Activated B cell treated with CpG ODN at 0.5 μM for 24 hours (primary cell): ENCODE data around the gene KIF3C. TPM values are rescaled to one million over a fixed set of nuclear protein-coding genes. Genes with fewer than 3 reads are reported as not detected.

Experiments used
- ATAC-seq: fragments of 200-7000 bp; cut with Tn5 transposase; one replicate; pipeline ENCODE4 v1.10.0; 2021; ENCODE audit warnings: low read depth, mild to moderate bottlenecking, moderate library complexity
- CTCF ChIA-PET: fragments of 350-600 bp; sonication (Branson Sonifier 250); formaldehyde crosslinking; loops from one replicate; lab custom pipeline; 2021; ENCODE audit warnings: antibody characterized with exemption; lab: Charles Lee
- POLR2A ChIA-PET: fragments of 350-600 bp; sonication (Branson Sonifier 250); formaldehyde crosslinking; loops from one replicate; lab custom pipeline; 2021; ENCODE audit warnings: antibody characterized with exemption; lab: Charles Lee
- DNase-seq: peaks from one replicate; pipeline ENCODE4 v3.0.0; 2022
- H3K27ac Mint-ChIP-seq: one replicate; pipeline ENCODE4 v1.8.0; 2020; ENCODE audit warnings: mixed read lengths
- H3K27me3 Mint-ChIP-seq: one replicate; pipeline ENCODE4 v1.8.0; 2021; ENCODE audit warnings: mixed read lengths
- H3K36me3 Mint-ChIP-seq: one replicate; pipeline ENCODE4 v1.8.0; 2021; ENCODE audit warnings: low read depth, mixed read lengths
- H3K4me1 Mint-ChIP-seq: one replicate; pipeline ENCODE4 v1.8.0; 2021; ENCODE audit warnings: mixed read lengths
- H3K4me3 Mint-ChIP-seq: one replicate; pipeline ENCODE4 v1.8.0; 2020; ENCODE audit warnings: mild to moderate bottlenecking, mixed read lengths
- H3K9me3 Mint-ChIP-seq: one replicate; pipeline ENCODE4 v1.8.0; 2020; ENCODE audit warnings: mixed read lengths
- intact Hi-C: fragments of 100-400 bp; cut with micrococcal nuclease; formaldehyde crosslinking; loops from one replicate; pipeline ENCODE4 v1.15.1; 2024
- total RNA-seq: library from RNA; stranded (reverse); gene quantifications from 2 replicates; pipeline ENCODE4 v1.2.3, GENCODE V29; 2022
- TF ChIP-seq, protein P1 (sequence below): fragments of 200-600 bp; IDR thresholded peaks from one replicate; pipeline ENCODE4 v1.8.0; 2022; ENCODE audit warnings: antibody characterized with exemption, mild to moderate bottlenecking

The KIF3C gene
- total RNA-seq, 1 donor from 2014 or later, result 1.5 TPM

DNA sequence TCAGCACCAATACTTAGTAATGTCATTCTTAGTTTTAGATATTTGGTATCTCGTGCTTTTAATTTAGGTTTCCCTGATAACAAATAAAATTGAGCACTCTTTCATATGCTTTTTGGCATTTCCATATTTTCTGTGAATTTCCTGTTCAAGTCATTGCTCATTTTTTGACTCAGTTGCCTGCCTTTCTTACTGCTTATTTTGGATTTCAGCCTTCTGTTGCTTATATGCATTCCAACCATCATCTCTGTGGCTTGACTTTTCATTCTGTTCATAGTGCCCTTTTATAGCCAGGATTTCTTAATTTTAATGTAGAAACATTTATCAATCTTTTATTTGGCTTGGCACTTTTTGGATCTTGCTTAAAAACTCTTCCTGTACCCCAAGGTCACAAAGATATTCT, 14.5 kb upstream of the KIF3C start:
- Mint-ChIP-seq H3K27me3 (peaks cover 7% of the 10 kb centered on the region), H3K36me3 (no peaks in the 10 kb centered on the region), H3K4me1 (peaks cover under 1% of the 10 kb centered on the region), H3K27ac (no peak overlapping the region), H3K4me3 (no peak overlapping the region), H3K9me3 (no peaks in the 10 kb centered on the region)
- ChIA-PET CTCF (no interaction called here), POLR2A (no interaction called here)
- no peak for ATAC-seq
- DNase-seq, result no peak
- intact Hi-C loops, result no loop called here
- TF ChIP-seq, protein P1, sequence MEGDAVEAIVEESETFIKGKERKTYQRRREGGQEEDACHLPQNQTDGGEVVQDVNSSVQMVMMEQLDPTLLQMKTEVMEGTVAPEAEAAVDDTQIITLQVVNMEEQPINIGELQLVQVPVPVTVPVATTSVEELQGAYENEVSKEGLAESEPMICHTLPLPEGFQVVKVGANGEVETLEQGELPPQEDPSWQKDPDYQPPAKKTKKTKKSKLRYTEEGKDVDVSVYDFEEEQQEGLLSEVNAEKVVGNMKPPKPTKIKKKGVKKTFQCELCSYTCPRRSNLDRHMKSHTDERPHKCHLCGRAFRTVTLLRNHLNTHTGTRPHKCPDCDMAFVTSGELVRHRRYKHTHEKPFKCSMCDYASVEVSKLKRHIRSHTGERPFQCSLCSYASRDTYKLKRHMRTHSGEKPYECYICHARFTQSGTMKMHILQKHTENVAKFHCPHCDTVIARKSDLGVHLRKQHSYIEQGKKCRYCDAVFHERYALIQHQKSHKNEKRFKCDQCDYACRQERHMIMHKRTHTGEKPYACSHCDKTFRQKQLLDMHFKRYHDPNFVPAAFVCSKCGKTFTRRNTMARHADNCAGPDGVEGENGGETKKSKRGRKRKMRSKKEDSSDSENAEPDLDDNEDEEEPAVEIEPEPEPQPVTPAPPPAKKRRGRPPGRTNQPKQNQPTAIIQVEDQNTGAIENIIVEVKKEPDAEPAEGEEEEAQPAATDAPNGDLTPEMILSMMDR, result no peak

DNA sequence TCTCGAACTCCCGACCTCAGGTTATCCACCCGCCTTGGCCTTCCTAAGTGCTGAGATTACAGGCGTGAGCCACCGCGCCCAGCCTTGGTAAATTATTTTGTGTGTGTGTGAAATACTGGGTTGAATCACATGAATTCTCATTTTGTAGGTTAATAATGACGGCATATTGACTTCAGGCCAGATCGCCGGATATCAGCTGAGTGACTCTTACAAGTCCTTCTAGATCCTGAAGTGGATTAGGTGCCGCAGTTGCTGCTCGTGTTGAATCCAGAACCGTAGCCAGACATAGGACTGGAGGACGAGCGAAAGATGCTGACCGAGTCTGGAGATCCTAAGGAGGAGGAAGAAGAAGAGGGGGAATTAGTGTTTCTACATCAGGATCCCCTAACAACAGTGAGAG, 12.2 kb upstream of the KIF3C start:
- Mint-ChIP-seq H3K36me3 (no peaks in the 10 kb centered on the region), H3K4me3 (no peak overlapping the region), H3K9me3 (no peaks in the 10 kb centered on the region), H3K27me3 (peaks cover 5% of the 10 kb centered on the region), H3K27ac (no peak overlapping the region), H3K4me1 (peaks cover 6% of the 10 kb centered on the region)
- CTCF ChIA-PET, result no interaction called here
- ATAC-seq (no peak), DNase-seq (no peak)
- intact Hi-C loops, result no loop called here
- POLR2A ChIA-PET, result interaction anchor here (0.6 kb wide), 1 partner anchor 172 kb away, joined by 15 read pairs; no protein-coding TSS in a partner anchor
- TF ChIP-seq, protein P1, result no peak

DNA sequence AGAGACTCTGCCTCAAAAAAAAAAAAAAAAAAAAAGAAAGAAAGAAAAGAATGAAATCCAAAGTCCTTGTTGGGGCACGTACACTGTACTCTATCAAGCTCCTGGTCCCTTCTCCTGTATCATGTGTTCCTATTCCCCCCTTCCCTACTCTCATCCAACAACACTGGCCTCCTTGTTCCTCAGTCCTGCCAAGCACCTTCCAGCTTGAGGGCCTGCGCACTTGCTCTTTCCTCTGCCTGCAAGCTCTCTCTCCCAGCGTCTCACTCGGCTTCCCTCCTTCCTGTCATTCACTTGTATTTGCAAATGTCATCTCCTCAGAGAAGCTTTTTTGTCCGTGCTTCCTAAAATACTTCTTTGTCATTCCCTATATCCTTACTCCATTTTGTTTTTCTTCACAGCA, 10.8 kb upstream of the KIF3C start:
- CTCF ChIA-PET, result interaction anchor here (1.2 kb wide), 1 partner anchor 92 kb away, joined by 3 read pairs; no protein-coding TSS in a partner anchor
- POLR2A ChIA-PET, result interaction anchor here (0.8 to 1.0 kb wide), 2 partner anchors 11 to 152 kb away, joined by 3 read pairs; partner anchors contain the start of gene KIF3C
- H3K36me3 Mint-ChIP-seq, result no peaks in the 10 kb centered on the region
- DNase-seq, result no peak
- no peaks in the 10 kb centered on the region for H3K27me3 Mint-ChIP-seq
- intact Hi-C loops, result no loop called here
- no peak for ATAC-seq
- H3K27ac Mint-ChIP-seq, result no peak overlapping the region
- H3K9me3 Mint-ChIP-seq, result no peaks in the 10 kb centered on the region
- no peak overlapping the region for H3K4me3 Mint-ChIP-seq
- peaks cover 6% of the 10 kb centered on the region for H3K4me1 Mint-ChIP-seq
- TF ChIP-seq, protein P1, result no peak

DNA sequence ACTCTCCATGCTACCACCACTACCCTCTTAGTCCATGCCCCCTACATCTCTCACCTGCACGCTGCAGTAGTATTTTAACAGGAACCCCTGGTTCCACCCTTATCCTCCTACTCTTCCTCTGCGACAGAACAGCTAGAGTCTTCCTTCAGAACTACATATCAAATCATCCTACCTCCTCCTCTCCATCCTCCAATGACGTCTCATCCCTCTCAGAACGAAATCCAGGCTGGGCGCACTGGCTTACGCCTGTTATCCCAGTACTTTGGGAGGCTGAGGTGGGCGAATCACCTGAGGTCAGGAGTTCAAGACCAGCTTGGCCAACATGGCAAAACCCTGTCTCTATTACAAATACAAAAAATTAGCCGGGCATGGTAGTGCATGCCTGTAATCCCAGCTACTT, 10.3 kb upstream of the KIF3C start:
- no peaks in the 10 kb centered on the region for H3K9me3 Mint-ChIP-seq
- DNase-seq, result no peak
- no peaks in the 10 kb centered on the region for H3K27me3 Mint-ChIP-seq
- TF ChIP-seq, protein P1, result no peak
- intact Hi-C loops, result no loop called here
- H3K27ac Mint-ChIP-seq, result no peak overlapping the region
- ATAC-seq, result no peak
- H3K4me3 Mint-ChIP-seq, result no peak overlapping the region
- H3K4me1 Mint-ChIP-seq, result peaks cover 6% of the 10 kb centered on the region
- ChIA-PET POLR2A (interaction anchor here (1.0 kb wide), 1 partner anchor 153 kb away, joined by 3 read pairs; no protein-coding TSS in a partner anchor), CTCF (interaction anchor here (1.2 to 1.5 kb wide), 2 partner anchors 93 to 94 kb away, joined by 3 read pairs; no protein-coding TSS in a partner anchor)
- H3K36me3 Mint-ChIP-seq, result no peaks in the 10 kb centered on the region

DNA sequence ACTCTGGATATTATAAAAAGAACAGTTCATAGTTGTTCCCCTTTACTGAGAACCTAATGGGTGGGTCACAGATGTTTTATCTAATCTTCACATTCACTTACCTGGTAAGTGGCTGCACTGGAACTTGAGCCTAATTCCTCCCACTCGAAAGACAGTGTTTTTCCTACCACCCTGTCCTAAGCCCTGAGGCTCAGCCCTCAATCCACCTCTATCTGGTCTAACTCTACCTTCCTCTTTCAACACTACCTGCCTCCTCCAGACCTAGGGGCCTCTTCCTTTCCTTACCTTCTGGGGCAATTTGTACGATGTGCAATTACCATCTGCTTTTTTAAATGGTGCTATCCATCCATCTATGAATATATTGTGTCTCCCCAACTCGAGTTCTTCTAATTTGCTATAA, 9.7 kb upstream of the KIF3C start:
- H3K27me3 Mint-ChIP-seq, result no peaks in the 10 kb centered on the region
- ATAC-seq (no peak), DNase-seq (no peak)
- H3K36me3 Mint-ChIP-seq, result no peaks in the 10 kb centered on the region
- TF ChIP-seq, protein P1, result no peak
- intact Hi-C loops, result loop anchor here (1.0 to 2.0 kb wide), 6 partner anchors 41 to 586 kb away; no protein-coding TSS in a partner anchor
- POLR2A ChIA-PET, result interaction anchor here (1.0 kb wide), 1 partner anchor 42 kb away, joined by 6 read pairs; the partner anchor contains the start of gene RAB10
- H3K4me3 Mint-ChIP-seq, result no peak overlapping the region
- H3K9me3 Mint-ChIP-seq, result no peaks in the 10 kb centered on the region
- CTCF ChIA-PET, result interaction anchor here (0.6 to 1.5 kb wide), 23 partner anchors 9 to 355 kb away, joined by 3 to 24 read pairs (median 4); partner anchors contain the start of genes ADGRF3, HADHB and RAB10
- peaks cover 6% of the 10 kb centered on the region for H3K4me1 Mint-ChIP-seq
- H3K27ac Mint-ChIP-seq, result no peak overlapping the region
